Fibroblast of lung (primary cell): ENCODE results near the gene FAM170B. TPM values are rescaled to one million over a fixed set of nuclear protein-coding genes. Genes with fewer than 3 reads are reported as not detected.
A peak's percentile ranks its signal among the peaks of the same experiment; 100 is the strongest.

ENCODE experiments used
- DNase-seq, 2 donors: peaks; one replicate each; pipeline versions ENCODE4 v3.0.0 to v3.0.0-alpha.2; 2010; ENCODE audit warnings: low read depth in 2 of 2
- H2AFZ ChIP-seq: 2 replicates; pipeline ENCODE4 v1.5.1; 2012; ENCODE audit warnings: low read length, control low read depth, inconsistent platforms
- H3K27ac ChIP-seq: 2 replicates; pipeline ENCODE4 v1.5.1; 2011; ENCODE audit warnings: low read length, control low read depth; ENCODE audit not compliant: insufficient read depth
- H3K27me3 ChIP-seq: 2 replicates; pipeline ENCODE4 v1.5.1; 2011; ENCODE audit warnings: mild to moderate bottlenecking, low read length; ENCODE audit not compliant: control insufficient read depth, insufficient read depth
- H3K36me3 ChIP-seq: 2 replicates; pipeline ENCODE4 v1.5.1; 2011; ENCODE audit warnings: low read length; ENCODE audit not compliant: control insufficient read depth, insufficient read depth
- H3K4me1 ChIP-seq: 2 replicates; pipeline ENCODE4 v1.5.1; 2011; ENCODE audit warnings: low read length; ENCODE audit not compliant: control insufficient read depth, insufficient read depth; ENCODE audit errors: extremely low read depth
- H3K4me2 ChIP-seq: 2 replicates; pipeline ENCODE4 v1.5.1; 2011; ENCODE audit warnings: low read length, control low read depth; ENCODE audit not compliant: insufficient read depth; ENCODE audit errors: extremely low read depth
- H3K4me3 ChIP-seq, 4 experiments: fragments of 200-600 bp in 1 of 4; sonication (generic) in 1 of 4; replicated peaks in 1 of 4; 2 replicates each; pipeline ENCODE4 v1.5.1; 2011 to 2016; ENCODE audit warnings: low read length in 4 of 4, low read depth in 3 of 4, mild to moderate bottlenecking in 3 of 4, control low read depth in 2 of 4, inconsistent platforms in 1 of 4, mixed read lengths in 1 of 4; ENCODE audit not compliant: insufficient read depth in 1 of 4; ENCODE audit errors: control extremely low read depth in 1 of 4
- H3K79me2 ChIP-seq: 2 replicates; pipeline ENCODE4 v1.5.1; 2012; ENCODE audit warnings: mild to moderate bottlenecking, low read length, inconsistent platforms; ENCODE audit not compliant: control insufficient read depth, insufficient read depth
- H3K9ac ChIP-seq: 2 replicates; pipeline ENCODE4 v1.5.1; 2011; ENCODE audit warnings: mild to moderate bottlenecking, low read length, control low read depth; ENCODE audit not compliant: insufficient read depth
- H3K9me3 ChIP-seq: 2 replicates; pipeline ENCODE4 v1.5.1; 2012; ENCODE audit warnings: low read depth, low read length; ENCODE audit not compliant: control insufficient read depth, insufficient read depth
- H4K20me1 ChIP-seq: 2 replicates; pipeline ENCODE4 v1.5.1; 2011; ENCODE audit warnings: low read length; ENCODE audit not compliant: control insufficient read depth, insufficient read depth; ENCODE audit errors: extremely low read depth
- CTCF ChIP-seq, 2 donors: IDR thresholded peaks in 1 of 2; conservative IDR thresholded peaks in 1 of 2; 1 replicate in 1 of 2; 2 replicates in 1 of 2; pipeline ENCODE4 v1.5.1; 2011 to 2012; ENCODE audit warnings: low read length in 2 of 2, control low read depth in 1 of 2, inconsistent platforms in 1 of 2, low read depth in 1 of 2, mild to moderate bottlenecking in 1 of 2
- EZH2 ChIP-seq: IDR thresholded peaks from 2 replicates; pipeline ENCODE4 v1.5.1; 2012; ENCODE audit warnings: low read length, control low read depth, mild to moderate bottlenecking; ENCODE audit errors: missing control alignments
- polyA plus RNA-seq, 2 donors: library from polyadenylated mRNA; depleted of rRNA in 1 of 2; stranded (reverse) in 1 of 2; unstranded in 1 of 2; fragments of >200 nt; gene quantifications; 2 replicates each; pipeline ENCODE4 v1.2.1, GENCODE V29; 2011 to 2012; ENCODE audit warnings: missing spikeins in 1 of 2
- total RNA-seq: library from RNA; depleted of rRNA; stranded (reverse); fragments of >200 nt; gene quantifications from 2 replicates; pipeline ENCODE4 v1.2.1, GENCODE V29; 2014

Gene FAM170B
- total and polyA plus RNA-seq, 2 donors (not counting 1 experiment from before 2014, with no cell fraction given): not detected

- Histone ChIP-seq H3K36me3 (no peaks in the 10 kb centered on the region), H3K4me1 (no peaks in the 10 kb centered on the region), H3K4me2 (no peak overlapping the region), H3K9me3 (no peaks in the 10 kb centered on the region), H3K4me3 (no peak overlapping the region), H4K20me1 (no peaks in the 10 kb centered on the region), H3K79me2 (no peaks in the 10 kb centered on the region), H3K27ac (no peak overlapping the region), H3K9ac (no peak overlapping the region), H3K27me3 (peaks cover 4% of the 10 kb centered on the region), H2AFZ (no peak overlapping the region)
- TF ChIP-seq CTCF (conservative IDR thresholded peaks at IDR 0.05 in 1 of 2, IDR thresholded peaks at IDR 0.05 in 1 of 2; ENCODE audit: low read depth in 1 of 2, low read length in 2 of 2) (no peak), EZH2 (no peak)
- DNase-seq: no peak
Observed at GRCh38 chr10:49169776-49170175, 36.0 kb upstream of the FAM170B start.

GRCh38 chr10:49168831-49169500 lies 35.1 kb upstream of the FAM170B start:
- Histone ChIP-seq H3K4me3 (no peak overlapping the region), H3K4me2 (no peak overlapping the region), H3K27ac (no peak overlapping the region), H3K9ac (no peak overlapping the region), H3K4me1 (no peaks in the 10 kb centered on the region), H2AFZ (no peak overlapping the region), H4K20me1 (no peaks in the 10 kb centered on the region), H3K27me3 (peaks cover 4% of the 10 kb centered on the region), H3K36me3 (no peaks in the 10 kb centered on the region), H3K79me2 (no peaks in the 10 kb centered on the region), H3K9me3 (no peaks in the 10 kb centered on the region)
- TF ChIP-seq CTCF (conservative IDR thresholded peaks at IDR 0.05 in 1 of 2, IDR thresholded peaks at IDR 0.05 in 1 of 2; ENCODE audit: low read depth in 1 of 2, low read length in 2 of 2) (no peak), EZH2 (no peak)
- DNase-seq: peak in 1 of 2 donors; percentile 17

GRCh38 chr10:49168171-49168540 lies 34.3 kb upstream of the FAM170B start:
- no peak overlapping the region for H3K4me2 ChIP-seq
- H3K9ac ChIP-seq: no peak overlapping the region
- no peaks in the 10 kb centered on the region for H3K9me3 ChIP-seq
- no peak overlapping the region for H3K27ac ChIP-seq
- no peaks in the 10 kb centered on the region for H3K79me2 ChIP-seq
- H3K4me3 ChIP-seq: no peak overlapping the region
- H3K27me3 ChIP-seq: peaks cover under 1% of the 10 kb centered on the region
- no peak overlapping the region for H2AFZ ChIP-seq
- peaks cover 2% of the 10 kb centered on the region for H3K4me1 ChIP-seq
- no peaks in the 10 kb centered on the region for H3K36me3 ChIP-seq
- TF ChIP-seq CTCF (conservative IDR thresholded peaks at IDR 0.05 in 1 of 2, IDR thresholded peaks at IDR 0.05 in 1 of 2; ENCODE audit: low read depth in 1 of 2, low read length in 2 of 2) (no peak), EZH2 (no peak)
- H4K20me1 ChIP-seq: no peaks in the 10 kb centered on the region
- no peak for DNase-seq
